Measurements from ENCODE around the gene CFAP65. TPM values are rescaled to one million over a fixed set of nuclear protein-coding genes. Genes with fewer than 3 reads are reported as not detected.

Gene CFAP65
- total RNA-seq, 5 donors from 2014 or later (not counting 1 experiment from before 2014, with no cell fraction given), result 0.16 TPM; not detected in 4

- no peak overlapping the region for H3K27ac Mint-ChIP-seq
- Histone ChIP-seq H3K9me3 (no peaks in the 10 kb centered on the region), H3K27ac (ENCODE audit: low read length) (no peak overlapping the region), H3K27me3 (replicated peaks in 1 of 2; ENCODE audit: control insufficient read depth in 2 of 2, extremely low read depth in 1 of 2, insufficient read depth in 2 of 2, low read length in 1 of 2) (peaks cover 5 to 97% of the 10 kb centered on the region in 2 experiments), H3K4me1 (ENCODE audit: control insufficient read depth in 1 of 2, extremely low read depth in 1 of 2, insufficient read depth in 2 of 2, low read length in 2 of 2) (peaks cover 0 to 39% of the 10 kb centered on the region in 2 experiments), H3K4me3 (ENCODE audit: control insufficient read depth in 1 of 2, extremely low read depth in 1 of 2, low read length in 1 of 2) (no peak overlapping the region), H3K36me3 (ENCODE audit: control insufficient read depth in 2 of 2, extremely low read depth in 1 of 2, insufficient read depth in 1 of 2, low read length in 1 of 2) (no peaks in the 10 kb centered on the region)
- H3K4me3 Mint-ChIP-seq, result no peak overlapping the region
- ATAC-seq (replicated peaks in 1 of 4) (no peak), DNase-seq (no peak)
- CTCF ChIA-PET, result interaction anchor here (0.6 to 0.9 kb wide), 3 partner anchors 20 to 567 kb away, joined by 3 read pairs; no protein-coding TSS in a partner anchor
- H3K36me3 Mint-ChIP-seq, result no peaks in the 10 kb centered on the region
- H3K4me1 Mint-ChIP-seq, result peaks cover 5 to 16% (median 7%) of the 10 kb centered on the region in 3 donors
- H3K9me3 Mint-ChIP-seq, result no peaks in the 10 kb centered on the region
- peaks cover 50 to 73% of the 10 kb centered on the region in 2 donors for H3K27me3 Mint-ChIP-seq
- POLR2A ChIA-PET, result interaction anchor here in 1 of 2 donors (0.6 kb wide), 1 partner anchor 328 kb away, joined by 3 read pairs; no protein-coding TSS in a partner anchor
- 51% methylated on average over 4 of the region's 4 CpGs for WGBS (ENCODE audit: insufficient coverage)
Observed at GRCh38 chr2:218996937-218997336, 44.4 kb downstream of the CFAP65 start.

DNA sequence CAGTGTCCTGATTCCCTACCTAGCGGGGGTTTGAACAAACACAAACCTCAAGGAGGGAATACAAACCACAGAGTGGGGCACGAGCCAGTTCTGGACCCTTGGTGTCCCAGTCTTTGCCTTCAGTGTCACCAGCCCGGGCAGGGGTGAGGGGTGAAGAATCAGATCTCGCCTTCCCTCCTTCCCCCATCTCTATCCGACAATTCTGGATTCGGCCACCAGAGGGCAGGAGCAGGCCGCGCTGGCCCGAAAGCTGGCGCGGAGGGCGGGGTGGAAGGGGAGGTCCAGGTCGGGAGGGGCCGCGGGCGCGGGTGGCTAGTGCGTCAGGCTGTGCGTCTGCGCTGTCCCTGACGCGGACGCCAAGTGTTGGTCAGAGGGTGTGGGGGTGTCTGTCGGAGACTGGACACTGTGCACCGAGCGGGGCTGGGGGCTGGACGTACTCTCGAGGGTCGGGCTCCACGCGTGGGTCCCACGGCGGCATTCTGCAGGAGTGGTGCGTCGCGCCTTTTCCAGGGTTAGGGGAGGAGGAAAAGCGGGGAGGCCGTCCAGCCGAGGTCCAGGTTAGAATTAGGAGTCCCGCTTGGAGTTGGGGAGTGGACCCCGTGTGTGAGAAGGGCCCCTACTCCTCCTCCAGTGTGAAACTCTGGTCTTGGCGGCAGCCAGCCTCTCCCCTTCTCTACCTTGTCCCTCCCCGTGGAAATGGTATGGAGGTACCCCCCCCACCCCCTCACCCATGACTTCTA lies 45.2 kb downstream of the CFAP65 start:
- Histone ChIP-seq H3K9me3 (no peaks in the 10 kb centered on the region), H3K27ac (ENCODE audit: low read length) (no peak overlapping the region), H3K36me3 (ENCODE audit: control insufficient read depth in 2 of 2, extremely low read depth in 1 of 2, insufficient read depth in 1 of 2, low read length in 1 of 2) (no peaks in the 10 kb centered on the region), H3K27me3 (replicated peaks in 1 of 2; ENCODE audit: control insufficient read depth in 2 of 2, extremely low read depth in 1 of 2, insufficient read depth in 2 of 2, low read length in 1 of 2) (peaks cover 9 to 98% of the 10 kb centered on the region in 2 experiments), H3K4me3 (ENCODE audit: control insufficient read depth in 1 of 2, extremely low read depth in 1 of 2, low read length in 1 of 2) (no peak overlapping the region), H3K4me1 (ENCODE audit: control insufficient read depth in 1 of 2, extremely low read depth in 1 of 2, insufficient read depth in 2 of 2, low read length in 2 of 2) (peaks cover 0 to 32% of the 10 kb centered on the region in 2 experiments)
- POLR2A ChIA-PET, result interaction anchor here in 1 of 2 donors (0.6 kb wide), 1 partner anchor 327 kb away, joined by 3 read pairs; no protein-coding TSS in a partner anchor
- CTCF ChIA-PET, result interaction anchor here (0.6 to 0.9 kb wide), 4 partner anchors 20 to 566 kb away, joined by 3 to 7 read pairs (median 3); no protein-coding TSS in a partner anchor
- H3K9me3 Mint-ChIP-seq, result no peaks in the 10 kb centered on the region
- peak overlapping the region; percentile 13 to 43 (median 37) for H3K4me3 Mint-ChIP-seq
- H3K4me1 Mint-ChIP-seq, result peaks cover 5 to 16% (median 6%) of the 10 kb centered on the region in 3 donors
- peak; percentile 34 to 82 (median 66) for DNase-seq
- peaks cover 57 to 79% of the 10 kb centered on the region in 2 donors for H3K27me3 Mint-ChIP-seq
- ATAC-seq (replicated peaks in 1 of 4), result peak; percentile 69 to 79 (median 72)
- 8% methylated on average over 20 of the region's 43 CpGs for WGBS (ENCODE audit: insufficient coverage)
- peak overlapping the region in 1 of 2 donors; percentile 66 for H3K27ac Mint-ChIP-seq
- no peaks in the 10 kb centered on the region for H3K36me3 Mint-ChIP-seq

GRCh38 chr2:218995561-218995960 lies 45.8 kb downstream of the CFAP65 start:
- Histone ChIP-seq H3K9me3 (no peaks in the 10 kb centered on the region), H3K27me3 (replicated peaks in 1 of 2; ENCODE audit: control insufficient read depth in 2 of 2, extremely low read depth in 1 of 2, insufficient read depth in 2 of 2, low read length in 1 of 2) (peaks cover 14 to 98% of the 10 kb centered on the region in 2 experiments), H3K4me3 (ENCODE audit: control insufficient read depth in 1 of 2, extremely low read depth in 1 of 2, low read length in 1 of 2) (no peak overlapping the region), H3K4me1 (ENCODE audit: control insufficient read depth in 1 of 2, extremely low read depth in 1 of 2, insufficient read depth in 2 of 2, low read length in 2 of 2) (peaks cover 0 to 27% of the 10 kb centered on the region in 2 experiments), H3K27ac (ENCODE audit: low read length) (no peak overlapping the region), H3K36me3 (ENCODE audit: control insufficient read depth in 2 of 2, extremely low read depth in 1 of 2, insufficient read depth in 1 of 2, low read length in 1 of 2) (no peaks in the 10 kb centered on the region)
- Mint-ChIP-seq H3K4me3 (peak overlapping the region in 2 of 3 donors; percentile 21 to 37), H3K9me3 (no peaks in the 10 kb centered on the region), H3K27me3 (peaks cover 62 to 79% of the 10 kb centered on the region in 2 donors), H3K4me1 (peaks cover 5 to 16% (median 6%) of the 10 kb centered on the region in 3 donors), H3K27ac (peak overlapping the region in 1 of 2 donors; percentile 66), H3K36me3 (no peaks in the 10 kb centered on the region)
- ChIA-PET CTCF (interaction anchor here (0.6 to 1.6 kb wide), 5 partner anchors 12 to 34 kb away, joined by 3 to 6 read pairs (median 3); no protein-coding TSS in a partner anchor), POLR2A (no interaction called here)
- DNase-seq (no peak), ATAC-seq (replicated peaks in 1 of 4) (no peak)
- WGBS (ENCODE audit: insufficient coverage), result 13% methylated on average over 6 of the region's 8 CpGs

DNA sequence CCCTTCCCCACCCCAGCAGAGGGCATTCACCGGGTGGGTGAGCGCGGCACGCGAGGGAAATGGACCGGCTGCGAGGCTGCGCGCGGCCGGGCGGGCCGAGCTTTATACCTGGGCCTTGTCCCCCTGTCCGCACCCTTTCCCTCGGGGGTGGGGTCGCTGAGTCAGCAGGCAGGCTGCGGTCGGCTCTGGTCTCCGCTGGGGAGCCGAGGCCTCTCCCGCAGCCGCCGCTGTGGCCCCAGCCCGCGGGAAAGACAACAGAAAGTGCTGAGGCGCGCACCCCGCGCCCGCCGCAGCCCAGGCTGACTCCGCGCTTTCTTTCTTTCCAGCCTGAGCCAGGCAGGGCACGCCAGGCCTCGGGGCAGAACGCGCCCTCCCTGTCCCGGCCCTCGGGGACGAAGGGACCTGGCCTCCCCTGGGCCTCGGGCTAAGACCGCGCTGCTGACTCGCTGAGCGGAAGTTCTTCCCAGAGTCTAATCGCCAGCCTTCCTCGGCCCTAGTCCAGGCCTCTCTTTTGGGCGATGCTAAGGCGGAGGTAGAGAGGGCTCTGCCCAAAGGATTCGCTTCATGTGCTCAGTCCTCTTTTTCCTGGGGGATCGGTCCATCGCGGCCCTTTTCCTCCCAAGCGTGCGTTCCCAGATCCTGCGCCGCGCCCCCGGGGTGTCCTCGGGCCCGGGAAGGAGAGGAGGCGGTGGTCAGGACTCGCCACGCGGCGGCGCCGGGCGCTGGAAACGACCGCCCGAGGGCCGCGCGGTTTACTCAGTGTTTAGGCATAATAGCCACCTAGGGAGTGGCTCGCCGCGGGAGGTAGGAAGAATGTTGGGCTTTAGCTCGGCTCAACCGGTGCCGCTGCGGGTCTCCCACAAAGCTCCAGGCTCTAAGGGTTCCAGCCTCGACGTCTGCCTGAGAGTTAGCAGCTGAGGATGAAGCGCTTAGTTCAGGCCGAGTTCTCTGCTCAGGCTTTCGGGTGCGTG lies 47.7 kb downstream of the CFAP65 start, which contains the start of gene CRYBA2:
Gene CRYBA2, minus strand, starts transcription at position 78 of the 971 bp plus-strand sequence. CDS start 246 bp downstream, outside the sequence.
- Mint-ChIP-seq H3K27ac (no peak within 1 kb of the TSS), H3K4me1 (peaks cover 5 to 16% (median 6%) of the 10 kb centered on the region in 3 donors), H3K9me3 (no peaks in the 10 kb centered on the region), H3K27me3 (peaks cover 70 to 87% of the 10 kb centered on the region in 2 donors), H3K36me3 (no peaks in the 10 kb centered on the region), H3K4me3 (peak within 1 kb of the TSS in 2 of 3 donors; percentile 17 to 33)
- DNase-seq (no peak), ATAC-seq (replicated peaks in 1 of 4) (peak in 1 of 4 experiments; percentile 22)
- POLR2A ChIA-PET, result interaction anchor here in 1 of 2 donors (0.5 kb wide), 1 partner anchor 90 kb away, joined by 3 read pairs; no protein-coding TSS in a partner anchor
- Histone ChIP-seq H3K27ac (ENCODE audit: low read length) (no peak within 1 kb of the TSS), H3K4me1 (ENCODE audit: control insufficient read depth in 1 of 2, extremely low read depth in 1 of 2, insufficient read depth in 2 of 2, low read length in 2 of 2) (peaks cover 0 to 27% of the 10 kb centered on the region in 2 experiments), H3K4me3 (ENCODE audit: control insufficient read depth in 1 of 2, extremely low read depth in 1 of 2, low read length in 1 of 2) (peak within 1 kb of the TSS; percentile 19 to 35), H3K9me3 (no peaks in the 10 kb centered on the region), H3K27me3 (replicated peaks in 1 of 2; ENCODE audit: control insufficient read depth in 2 of 2, extremely low read depth in 1 of 2, insufficient read depth in 2 of 2, low read length in 1 of 2) (peaks cover 16 to 99% of the 10 kb centered on the region in 2 experiments), H3K36me3 (ENCODE audit: control insufficient read depth in 2 of 2, extremely low read depth in 1 of 2, insufficient read depth in 1 of 2, low read length in 1 of 2) (no peaks in the 10 kb centered on the region)
- CTCF ChIA-PET, result interaction anchor here (0.5 to 1.6 kb wide), 8 partner anchors 10 to 777 kb away, joined by 3 to 7 read pairs (median 3); no protein-coding TSS in a partner anchor
- WGBS (ENCODE audit: insufficient coverage), result 2% methylated on average over 74 of the region's 88 CpGs

DNA sequence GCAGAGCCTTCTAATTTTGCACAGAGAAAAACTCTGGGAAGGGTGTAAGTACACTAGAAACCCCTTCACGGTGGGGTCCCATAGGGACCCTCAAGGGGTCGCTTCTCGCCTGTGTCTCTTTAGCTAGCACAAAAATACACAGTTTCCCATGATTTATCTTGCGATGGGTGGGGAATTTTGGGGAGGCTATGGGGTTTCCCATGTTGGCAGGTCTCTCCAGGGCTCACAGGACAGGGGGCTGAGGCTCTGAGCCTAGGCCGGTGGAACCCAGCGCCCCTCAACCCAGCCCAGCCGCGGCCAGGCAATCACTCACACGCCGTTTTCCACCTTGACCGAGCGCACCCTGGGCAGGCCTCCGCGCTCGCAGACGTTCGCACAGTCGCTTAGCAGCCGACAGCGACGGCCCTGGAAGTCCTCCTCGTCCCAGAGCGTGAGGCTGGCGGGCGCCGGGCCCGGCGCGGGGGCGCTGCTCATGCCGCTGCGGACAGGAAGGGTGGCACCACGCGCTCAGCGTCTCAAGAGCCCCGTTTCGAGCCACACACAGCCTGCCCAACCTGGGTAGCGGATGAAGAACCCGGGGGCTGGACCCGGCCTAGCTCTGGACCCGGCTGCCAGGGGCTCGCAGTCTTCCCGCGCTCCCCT lies 48.5 kb downstream of the CFAP65 start:
- peaks cover 0 to 27% of the 10 kb centered on the region in 2 experiments for H3K4me1 ChIP-seq (ENCODE audit: control insufficient read depth in 1 of 2, extremely low read depth in 1 of 2, insufficient read depth in 2 of 2, low read length in 2 of 2)
- H3K36me3 ChIP-seq (ENCODE audit: control insufficient read depth in 2 of 2, extremely low read depth in 1 of 2, insufficient read depth in 1 of 2, low read length in 1 of 2), result no peaks in the 10 kb centered on the region
- no peak overlapping the region for H3K27ac ChIP-seq (ENCODE audit: low read length)
- DNase-seq (no peak), ATAC-seq (replicated peaks in 1 of 4) (no peak)
- no peaks in the 10 kb centered on the region for H3K9me3 Mint-ChIP-seq
- no peaks in the 10 kb centered on the region for H3K9me3 ChIP-seq
- ChIA-PET POLR2A (no interaction called here), CTCF (interaction anchor here in 1 of 2 donors (0.5 kb wide), 1 partner anchor 117 kb away, joined by 3 read pairs; no protein-coding TSS in a partner anchor)
- peaks cover 19 to 99% of the 10 kb centered on the region in 2 experiments for H3K27me3 ChIP-seq (replicated peaks in 1 of 2; ENCODE audit: control insufficient read depth in 2 of 2, extremely low read depth in 1 of 2, insufficient read depth in 2 of 2, low read length in 1 of 2)
- no peak overlapping the region for H3K27ac Mint-ChIP-seq
- peaks cover 5 to 16% (median 6%) of the 10 kb centered on the region in 3 donors for H3K4me1 Mint-ChIP-seq
- peak overlapping the region in 1 of 2 donors; percentile 19 for H3K4me3 ChIP-seq (ENCODE audit: control insufficient read depth in 1 of 2, extremely low read depth in 1 of 2, low read length in 1 of 2)
- H3K4me3 Mint-ChIP-seq, result peak overlapping the region in 1 of 3 donors; percentile 17
- WGBS (ENCODE audit: insufficient coverage), result 5% methylated on average over 40 of the region's 44 CpGs
- H3K36me3 Mint-ChIP-seq, result no peaks in the 10 kb centered on the region
- peaks cover 69 to 85% of the 10 kb centered on the region in 2 donors for H3K27me3 Mint-ChIP-seq
